Mesenchymal stem cell (in vitro differentiated cells and primary cell): Measurements from ENCODE around the gene TMEM132A.

Experiments used
- DNase-seq: peaks from one replicate; pipeline ENCODE4 v3.0.0-alpha.2; 2013
- H2AFZ ChIP-seq: one replicate; pipeline ENCODE4 v1.6.1; 2013; ENCODE audit warnings: low read depth, mild to moderate bottlenecking, control low read depth, inconsistent platforms, low read length, moderate library complexity
- H2AK5ac ChIP-seq: 2 replicates; pipeline ENCODE4 v1.6.1; 2013; ENCODE audit warnings: low read length, moderate library complexity, mild to moderate bottlenecking, inconsistent platforms; ENCODE audit not compliant: severe bottlenecking
- H2BK120ac ChIP-seq: one replicate; pipeline ENCODE4 v1.6.1; 2013; ENCODE audit warnings: low read depth, mild to moderate bottlenecking, inconsistent platforms, low read length, moderate library complexity
- H2BK12ac ChIP-seq, 2 experiments: one replicate each; pipeline ENCODE4 v1.6.1; 2013; ENCODE audit warnings: inconsistent platforms in 2 of 2, low read length in 2 of 2, mild to moderate bottlenecking in 2 of 2, moderate library complexity in 2 of 2, control low read depth in 1 of 2
- H2BK15ac ChIP-seq: one replicate; pipeline ENCODE4 v1.6.1; 2013; ENCODE audit warnings: mild to moderate bottlenecking, low read depth, inconsistent platforms; ENCODE audit not compliant: poor library complexity, severe bottlenecking
- H2BK5ac ChIP-seq: 2 replicates; pipeline ENCODE4 v1.6.1; 2013; ENCODE audit warnings: low read depth, mild to moderate bottlenecking, low read length, control low read depth, inconsistent platforms; ENCODE audit not compliant: poor library complexity, severe bottlenecking
- H3K14ac ChIP-seq, 2 experiments: one replicate each; pipeline ENCODE4 v1.6.1; 2013; ENCODE audit warnings: inconsistent platforms in 2 of 2, low read length in 2 of 2, control low read depth in 1 of 2, mild to moderate bottlenecking in 1 of 2, moderate library complexity in 1 of 2
- H3K18ac ChIP-seq, 2 experiments: one replicate each; pipeline ENCODE4 v1.6.1; 2013; ENCODE audit warnings: inconsistent platforms in 2 of 2, low read length in 2 of 2, control low read depth in 1 of 2, low read depth in 1 of 2, mild to moderate bottlenecking in 1 of 2
- H3K23ac ChIP-seq, 2 experiments: one replicate each; pipeline ENCODE4 v1.6.1; 2013; ENCODE audit warnings: inconsistent platforms in 2 of 2, low read length in 2 of 2, mild to moderate bottlenecking in 2 of 2, moderate library complexity in 2 of 2, control low read depth in 1 of 2
- H3K27ac ChIP-seq: 2 replicates; pipeline ENCODE4 v1.5.1; 2013; ENCODE audit warnings: mild to moderate bottlenecking, moderate library complexity, low read length, control low read depth, inconsistent platforms; ENCODE audit not compliant: poor library complexity, severe bottlenecking
- H3K27me3 ChIP-seq, 2 experiments: 2 replicates each; pipeline versions ENCODE4 v1.6.1 to v1.7.0; 2013; ENCODE audit warnings: low read length in 2 of 2, mild to moderate bottlenecking in 2 of 2, moderate library complexity in 2 of 2, control low read depth in 1 of 2, inconsistent platforms in 1 of 2; ENCODE audit not compliant: control insufficient read depth in 1 of 2, insufficient read depth in 1 of 2
- H3K36me3 ChIP-seq, 2 experiments: 2 replicates each; pipeline versions ENCODE4 v1.6.1 to v1.7.0; 2013; ENCODE audit warnings: low read length in 2 of 2, control low read depth in 1 of 2, inconsistent platforms in 1 of 2, low read depth in 1 of 2, mild to moderate bottlenecking in 1 of 2; ENCODE audit not compliant: insufficient read depth in 2 of 2, control insufficient read depth in 1 of 2
- H3K4ac ChIP-seq, 2 experiments: one replicate each; pipeline ENCODE4 v1.6.1; 2013; ENCODE audit warnings: inconsistent platforms in 2 of 2, low read length in 2 of 2, mild to moderate bottlenecking in 2 of 2, moderate library complexity in 2 of 2, control low read depth in 1 of 2, low read depth in 1 of 2
- H3K4me1 ChIP-seq: 2 replicates; pipeline ENCODE4 v1.6.1; 2013; ENCODE audit warnings: low read depth, low read length, control low read depth; ENCODE audit not compliant: control insufficient read depth, insufficient read depth
- H3K4me2 ChIP-seq: 2 replicates; pipeline ENCODE4 v1.6.1; 2013; ENCODE audit warnings: low read length, mild to moderate bottlenecking, inconsistent platforms; ENCODE audit not compliant: poor library complexity, severe bottlenecking
- H3K4me3 ChIP-seq, 2 experiments: 2 replicates each; pipeline versions ENCODE4 v1.5.1 to v1.7.0; 2013; ENCODE audit warnings: low read length in 2 of 2, mild to moderate bottlenecking in 2 of 2, control low read depth in 1 of 2, low read depth in 1 of 2; ENCODE audit not compliant: insufficient read depth in 1 of 2
- H3K79me1 ChIP-seq: replicated peaks from 2 replicates; pipeline ENCODE4 v1.6.1; 2013; ENCODE audit warnings: mild to moderate bottlenecking, control low read depth, low read length, inconsistent platforms; ENCODE audit not compliant: poor library complexity, severe bottlenecking
- H3K9ac ChIP-seq: 2 replicates; pipeline ENCODE4 v1.7.0; 2013; ENCODE audit warnings: mild to moderate bottlenecking, low read length, moderate library complexity
- H3K9me3 ChIP-seq: 2 replicates; pipeline ENCODE4 v1.7.0; 2013; ENCODE audit warnings: mild to moderate bottlenecking, low read length; ENCODE audit not compliant: control insufficient read depth
- H4K8ac ChIP-seq: one replicate; pipeline ENCODE4 v1.6.1; 2013; ENCODE audit warnings: inconsistent platforms, mild to moderate bottlenecking, low read length, moderate library complexity
- H4K91ac ChIP-seq: one replicate; pipeline ENCODE4 v1.6.1; 2013; ENCODE audit warnings: mild to moderate bottlenecking, low read length, inconsistent platforms
- WGBS: methylation state at CpG from one replicate; pipeline ENCODE4 v1.1.7; 2013; ENCODE audit warnings: mixed read lengths; 5-methylcytosine and 5-hydroxymethylcytosine counted together

Gene TMEM132A

DNA sequence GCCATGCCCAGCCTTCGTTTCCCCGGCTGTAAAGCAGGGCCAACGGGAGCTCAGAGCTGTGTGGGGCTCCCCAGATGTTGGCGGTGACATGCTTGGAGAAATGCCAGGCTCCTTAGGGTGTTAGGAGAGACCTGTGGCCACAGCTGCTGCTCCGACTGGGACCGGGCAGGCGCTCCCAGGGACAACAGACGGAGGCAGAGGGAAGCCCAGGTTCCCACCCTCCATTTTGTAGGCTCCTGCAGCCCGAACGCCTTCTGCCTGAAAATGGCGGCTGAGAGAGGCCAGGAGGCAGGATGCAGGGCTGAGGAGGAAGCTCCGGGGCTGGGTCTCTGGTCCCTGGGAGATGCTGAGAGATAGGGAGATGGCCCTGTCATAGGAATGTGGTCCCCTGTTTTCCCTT, 57.3 kb downstream of the TMEM132A start:
- no peaks in the 10 kb centered on the region for H3K9me3 ChIP-seq
- H2BK5ac ChIP-seq: no peak overlapping the region
- no peak overlapping the region for H2BK12ac ChIP-seq
- no peak overlapping the region for H3K23ac ChIP-seq
- no peak overlapping the region for H2AK5ac ChIP-seq
- WGBS: 88% methylated on average over 11 of the region's 12 CpGs
- H2BK15ac ChIP-seq: no peak overlapping the region
- no peak for DNase-seq
- H3K18ac ChIP-seq: no peak overlapping the region
- H4K8ac ChIP-seq: no peak overlapping the region
- H2BK120ac ChIP-seq: no peak overlapping the region
- no peak overlapping the region for H4K91ac ChIP-seq
- H3K27me3 ChIP-seq: peaks cover 16 to 40% of the 10 kb centered on the region in 2 experiments
- H3K36me3 ChIP-seq: no peaks in the 10 kb centered on the region
- no peaks in the 10 kb centered on the region for H3K79me1 ChIP-seq
- no peak overlapping the region for H3K4ac ChIP-seq
- H3K14ac ChIP-seq: no peak overlapping the region
- no peak overlapping the region for H3K9ac ChIP-seq
- H3K4me2 ChIP-seq: no peak overlapping the region
- no peak overlapping the region for H3K27ac ChIP-seq
- H3K4me3 ChIP-seq: no peak overlapping the region
- H3K4me1 ChIP-seq: peaks cover 2% of the 10 kb centered on the region
- H2AFZ ChIP-seq: no peak overlapping the region

GRCh38 chr11:60982184-60982583, 57.9 kb downstream of the TMEM132A start:
- Histone ChIP-seq H2BK12ac (no peak overlapping the region), H3K9me3 (no peaks in the 10 kb centered on the region), H3K27ac (no peak overlapping the region), H2BK5ac (no peak overlapping the region), H3K14ac (no peak overlapping the region), H3K4ac (no peak overlapping the region), H2AK5ac (no peak overlapping the region), H3K4me2 (no peak overlapping the region), H3K36me3 (no peaks in the 10 kb centered on the region), H3K4me3 (no peak overlapping the region), H3K4me1 (peaks cover 2% of the 10 kb centered on the region), H2AFZ (no peak overlapping the region), H3K27me3 (peaks cover 16 to 42% of the 10 kb centered on the region in 2 experiments), H3K9ac (no peak overlapping the region), H2BK120ac (no peak overlapping the region), H2BK15ac (no peak overlapping the region), H4K8ac (no peak overlapping the region), H3K79me1 (no peaks in the 10 kb centered on the region), H3K23ac (no peak overlapping the region), H4K91ac (no peak overlapping the region), H3K18ac (no peak overlapping the region)
- 93% methylated on average over 8 of the region's 8 CpGs for WGBS
- DNase-seq: no peak

- 47% methylated on average over 5 of the region's 6 CpGs for WGBS
- no peak overlapping the region for H2BK15ac ChIP-seq
- no peak overlapping the region for H2AFZ ChIP-seq
- H3K79me1 ChIP-seq: no peaks in the 10 kb centered on the region
- no peaks in the 10 kb centered on the region for H3K36me3 ChIP-seq
- H2BK5ac ChIP-seq: no peak overlapping the region
- no peak overlapping the region for H4K91ac ChIP-seq
- H3K4me3 ChIP-seq: no peak overlapping the region
- no peak overlapping the region for H3K18ac ChIP-seq
- no peak overlapping the region for H2AK5ac ChIP-seq
- no peak overlapping the region for H2BK12ac ChIP-seq
- peaks cover 14 to 50% of the 10 kb centered on the region in 2 experiments for H3K27me3 ChIP-seq
- H3K23ac ChIP-seq: no peak overlapping the region
- DNase-seq: no peak
- H4K8ac ChIP-seq: no peak overlapping the region
- no peak overlapping the region for H3K4me2 ChIP-seq
- H3K4me1 ChIP-seq: peaks cover 2% of the 10 kb centered on the region
- H3K9me3 ChIP-seq: no peaks in the 10 kb centered on the region
- no peak overlapping the region for H3K4ac ChIP-seq
- no peak overlapping the region for H3K14ac ChIP-seq
- no peak overlapping the region for H2BK120ac ChIP-seq
- no peak overlapping the region for H3K9ac ChIP-seq
- no peak overlapping the region for H3K27ac ChIP-seq
These were observed 59.9 kb downstream of the TMEM132A start for GRCh38 chr11:60984149-60984548.

DNA sequence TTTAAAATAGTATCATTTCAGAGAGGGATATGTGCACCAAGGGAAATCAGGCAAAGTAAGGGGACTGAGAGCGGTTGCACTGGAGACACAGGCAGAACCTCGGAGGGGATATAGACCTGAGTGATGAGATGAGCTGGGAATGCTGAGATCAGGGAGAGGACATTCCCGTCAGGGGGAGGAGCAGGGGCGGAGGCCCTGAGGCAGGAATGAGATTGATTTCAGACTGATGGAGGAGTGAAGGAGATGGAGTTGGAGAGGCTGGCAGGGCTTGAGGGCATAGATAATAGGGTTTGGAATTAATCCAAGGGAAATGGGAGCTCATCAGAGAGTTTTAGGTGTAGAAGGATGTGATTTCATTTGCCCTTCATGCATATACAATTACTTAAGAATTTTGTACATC, 60.4 kb downstream of the TMEM132A start:
- Histone ChIP-seq H3K36me3 (no peaks in the 10 kb centered on the region), H3K18ac (no peak overlapping the region), H4K8ac (no peak overlapping the region), H3K14ac (no peak overlapping the region), H3K4me2 (no peak overlapping the region), H2BK15ac (no peak overlapping the region), H2AFZ (no peak overlapping the region), H3K4ac (no peak overlapping the region), H3K9ac (no peak overlapping the region), H4K91ac (no peak overlapping the region), H2BK120ac (no peak overlapping the region), H2BK12ac (no peak overlapping the region), H3K4me1 (peaks cover 2% of the 10 kb centered on the region), H2BK5ac (no peak overlapping the region), H3K9me3 (no peaks in the 10 kb centered on the region), H3K79me1 (no peaks in the 10 kb centered on the region), H3K4me3 (no peak overlapping the region), H2AK5ac (no peak overlapping the region), H3K23ac (no peak overlapping the region), H3K27me3 (peaks cover 19 to 52% of the 10 kb centered on the region in 2 experiments), H3K27ac (no peak overlapping the region)
- 47% methylated on average over 4 of the region's 4 CpGs for WGBS
- DNase-seq: no peak
